HepG2 (cell line): Measurements from ENCODE around the gene MRPL34.

Experiments
- CREBL2 ChIP-seq: sonication (generic); formaldehyde crosslinking; IDR thresholded peaks from 2 replicates; pipeline ENCODE4 v1.8.1; 2023; ENCODE audit warnings: missing genetic modification reagents, mild to moderate bottlenecking, borderline replicate concordance
- CTCF ChIP-seq: sonication (generic); formaldehyde crosslinking; IDR thresholded peaks from 2 replicates; pipeline ENCODE4 v1.5.0; 2020; ENCODE audit warnings: mild to moderate bottlenecking, missing genetic modification reagents, moderate library complexity
- EZH2 ChIP-seq: conservative IDR thresholded peaks from 2 replicates; pipeline ENCODE4 v1.6.1; 2012; ENCODE audit warnings: mild to moderate bottlenecking, low read depth, low read length, moderate library complexity
- FOXP1 ChIP-seq, 2 experiments: fragments of 450-650 bp in 1 of 2; IDR thresholded peaks; 2 replicates each; pipeline ENCODE4 v1.6.1; 2017 to 2018; ENCODE audit warnings: antibody characterized with exemption in 1 of 2
- POLR2A ChIP-seq, 2 experiments: IDR thresholded peaks; 2 replicates each; pipeline ENCODE4 v1.6.1; 2011; ENCODE audit warnings: low read depth in 2 of 2, low read length in 2 of 2, mild to moderate bottlenecking in 1 of 2, moderate library complexity in 1 of 2; ENCODE audit not compliant: insufficient read depth in 1 of 2
- SOX6 ChIP-seq, 2 experiments: fragments of 450-650 bp in 1 of 2; sonication (generic) in 1 of 2; formaldehyde crosslinking in 1 of 2; IDR thresholded peaks; 2 replicates each; pipeline versions ENCODE4 v1.4.0 to v1.6.1; 2017 to 2020; ENCODE audit warnings: antibody characterized with exemption in 1 of 2, mild to moderate bottlenecking in 1 of 2, missing genetic modification reagents in 1 of 2
- SP2 ChIP-seq: sonication (generic); formaldehyde crosslinking; IDR thresholded peaks from 2 replicates; pipeline ENCODE4 v1.5.1; 2020; ENCODE audit warnings: mild to moderate bottlenecking, missing genetic modification reagents
- TBP ChIP-seq: sonication (generic); formaldehyde crosslinking; IDR thresholded peaks from 2 replicates; pipeline ENCODE4 v1.5.0; 2020; ENCODE audit warnings: missing genetic modification reagents

GRCh38 chr19:17283504-17283996 lies 22.1 kb upstream of the MRPL34 start:
- no peak for TF ChIP-seq CTCF (CRISPR knock-in tag)
- no peak for TF ChIP-seq TBP (CRISPR knock-in tag)
- TF ChIP-seq SOX6 (IDR thresholded peaks at IDR 0.05): no peak
- TF ChIP-seq SOX6 (CRISPR knock-in tag; IDR thresholded peaks at IDR 0.05): no peak
- no peak for TF ChIP-seq FOXP1 (IDR thresholded peaks at IDR 0.05)
- no peak for TF ChIP-seq FOXP1 (CRISPR knock-in tag; IDR thresholded peaks at IDR 0.05)
- TF ChIP-seq POLR2A (IDR thresholded peaks at IDR 0.05; ENCODE audit: insufficient read depth in 1 of 2, low read depth in 2 of 2, low read length in 2 of 2): no peak
- no peak for TF ChIP-seq CREBL2 (CRISPR knock-in tag)
- TF ChIP-seq SP2: no peak
- TF ChIP-seq EZH2: no peak
